NT2/D1 (cell line): ENCODE results near the gene LRIG2.

ENCODE experiments used
- SUZ12 ChIP-seq: IDR thresholded peaks from 2 replicates; pipeline ENCODE4 v1.6.1; 2011; ENCODE audit not compliant: insufficient read length, insufficient read depth; ENCODE audit errors: extremely low read depth
- YY1 ChIP-seq: IDR thresholded peaks from 2 replicates; pipeline ENCODE4 v1.6.1; 2011; ENCODE audit not compliant: insufficient read length, insufficient read depth
- ZNF274 ChIP-seq: IDR thresholded peaks from 2 replicates; pipeline ENCODE4 v1.6.1; 2011; ENCODE audit warnings: mild to moderate bottlenecking, low read depth, low read length

GRCh38 chr1:113170519-113170918 is 97.5 kb downstream of the LRIG2 start:
- TF ChIP-seq YY1, result no peak
- no peak for TF ChIP-seq ZNF274
- no peak for TF ChIP-seq SUZ12
